Stimulated activated CD8-positive, alpha-beta memory T cell treated with anti-CD3 and anti-CD28 coated beads, Interleukin-15, amount 100 ng/mL, for 48 hours (primary cell): ENCODE data around the gene MMP10.

Source experiments
- DNase-seq, 2 donors: peaks; one replicate each; pipeline ENCODE4 v3.0.0-alpha.2; 2020; ENCODE audit warnings: low read depth in 2 of 2

MMP10 gene

GRCh38 chr11:102780491-102780918 lies at the start of gene MMP10:
Gene MMP10 (minus strand): TSS chr11:102780628. CDS start chr11:102780591, 37 bp downstream.
- DNase-seq = no peak

- no peak for DNase-seq
These were observed 49.0 kb upstream of the MMP10 start for GRCh38 chr11:102829316-102830000.

- no peak for DNase-seq
These were observed 44.1 kb upstream of the MMP10 start for GRCh38 chr11:102824556-102824955.

GRCh38 chr11:102819491-102819890 lies 39.1 kb upstream of the MMP10 start:
- DNase-seq = no peak

- DNase-seq = no peak
These were observed 33.1 kb upstream of the MMP10 start for GRCh38 chr11:102813484-102813883.

- DNase-seq = no peak
These were observed 31.8 kb upstream of the MMP10 start for GRCh38 chr11:102812188-102812587.

- DNase-seq = no peak
These were observed 30.7 kb upstream of the MMP10 start for GRCh38 chr11:102810950-102811660.

GRCh38 chr11:102809971-102810370 lies 29.5 kb upstream of the MMP10 start:
- DNase-seq = no peak

- DNase-seq = no peak
These were observed 27.5 kb upstream of the MMP10 start for GRCh38 chr11:102807921-102808320.

GRCh38 chr11:102806296-102806695 lies 25.9 kb upstream of the MMP10 start:
- no peak for DNase-seq

GRCh38 chr11:102802341-102802740 lies 21.9 kb upstream of the MMP10 start:
- DNase-seq = no peak

GRCh38 chr11:102800767-102801166 lies 20.3 kb upstream of the MMP10 start:
- DNase-seq = no peak

GRCh38 chr11:102799681-102800340 lies 19.4 kb upstream of the MMP10 start:
- DNase-seq = no peak

GRCh38 chr11:102798012-102798746 lies 17.8 kb upstream of the MMP10 start, which contains the start of gene MMP1:
Gene MMP1 (minus strand): TSS chr11:102798160. CDS start chr11:102798092, 68 bp downstream.
- DNase-seq = no peak

GRCh38 chr11:102794382-102794781 lies 14.0 kb upstream of the MMP10 start:
- no peak for DNase-seq

GRCh38 chr11:102793677-102794290 lies 13.4 kb upstream of the MMP10 start:
- DNase-seq = no peak

GRCh38 chr11:102792604-102793003 lies 12.2 kb upstream of the MMP10 start:
- DNase-seq = no peak

- DNase-seq = no peak
These were observed 11.0 kb upstream of the MMP10 start for GRCh38 chr11:102791271-102792036.

- no peak for DNase-seq
These were observed 8.0 kb upstream of the MMP10 start for GRCh38 chr11:102788334-102788995.

- no peak for DNase-seq
These were observed 4.0 kb upstream of the MMP10 start for GRCh38 chr11:102784380-102784779.
